Heart right ventricle (tissue), 16 donors: ENCODE measurements around the gene OSBPL8. TPM values are rescaled to one million over a fixed set of nuclear protein-coding genes. Genes with fewer than 3 reads are reported as not detected.
A peak's percentile ranks its signal among the peaks of the same experiment; 100 is the strongest.

Experiments used
- ATAC-seq, 8 donors: fragments of 200-7000 bp; cut with Tn5 transposase; one replicate each; pipeline ENCODE4 v1.9.1; 2020; ENCODE audit warnings: mild to moderate bottlenecking in 8 of 8, moderate library complexity in 8 of 8, moderate number of reproducible peaks in 1 of 8
- DNase-seq, 2 donors: peaks; one replicate each; pipeline ENCODE4 v3.0.0-alpha.2; 2020
- H3K27ac ChIP-seq, 10 donors: fragments of 200-600 bp; sonication (generic) in 2 of 10; one replicate each; pipeline versions ENCODE4 v1.5.0 to v1.8.0; 2020 to 2022; ENCODE audit warnings: mild to moderate bottlenecking in 3 of 10
- H3K27me3 ChIP-seq, 7 donors: fragments of 200-600 bp; one replicate each; pipeline ENCODE4 v1.8.0; 2021 to 2022; ENCODE audit warnings: mild to moderate bottlenecking in 2 of 7
- H3K36me3 ChIP-seq, 9 donors: fragments of 200-600 bp; sonication (generic) in 1 of 9; one replicate each; pipeline versions ENCODE4 v1.5.0 to v1.8.0; 2020 to 2022; ENCODE audit warnings: mild to moderate bottlenecking in 2 of 9
- H3K4me1 ChIP-seq, 9 donors: fragments of 200-600 bp; sonication (generic) in 1 of 9; one replicate each; pipeline versions ENCODE4 v1.5.0 to v1.8.0; 2020 to 2022; ENCODE audit warnings: mild to moderate bottlenecking in 4 of 9
- H3K4me3 ChIP-seq, 10 donors: fragments of 200-600 bp; sonication (generic) in 2 of 10; one replicate each; pipeline versions ENCODE4 v1.5.0 to v1.8.0; 2020 to 2022; ENCODE audit warnings: mild to moderate bottlenecking in 7 of 10, moderate library complexity in 2 of 10
- H3K9me3 ChIP-seq, 11 donors: fragments of 200-600 bp in 10 of 11; sonication (generic) in 2 of 11; one replicate each; pipeline versions ENCODE4 v1.5.0 to v1.8.0; 2013 to 2022; ENCODE audit warnings: mild to moderate bottlenecking in 2 of 11, control low read depth in 1 of 11, moderate library complexity in 1 of 11
- WGBS, 2 donors: extraction: QIAGEN DNeasy Blood & Tissue Kit; methylation state at CpG; one replicate each; pipeline ENCODE4 v1.1.7; 2013; ENCODE audit warnings: inconsistent platforms in 1 of 2; 5-methylcytosine and 5-hydroxymethylcytosine counted together
- intact Hi-C, 10 donors: fragments of 100-400 bp; cut with DNase I; formaldehyde crosslinking; loops; one replicate each; pipeline versions ENCODE4 v1.11.1 to v1.14.2; 2022
- polyA plus RNA-seq, 2 donors: library from polyadenylated mRNA; stranded (reverse); fragments of 200-250 nt; gene quantifications; one replicate each; pipeline ENCODE4 v1.2.3, GENCODE V29; 2013
- total RNA-seq, 10 donors: library from RNA; stranded (reverse); fragmentation: NEBNext Ultra II Directional in 3 of 10; extraction: Animal tissue kit (Norgen Biotek cat#: 25700) in 3 of 10; gene quantifications; one replicate each; pipeline versions ENCODE4 v1.2.1 to v1.2.4, GENCODE V29; 2021 to 2023
- TF ChIP-seq, protein P1 (sequence below), 9 donors: fragments of 200-600 bp; sonication (generic) in 2 of 9; IDR thresholded peaks; one replicate each; pipeline versions ENCODE4 v1.5.0 to v1.8.0; 2021 to 2022; ENCODE audit warnings: antibody characterized with exemption in 9 of 9, mild to moderate bottlenecking in 5 of 9, moderate library complexity in 1 of 9
- donor health status: Arrhythmogenic right ventricular cardiomyopathy.
- donor health status: ischemic (EF 13 %, LVEDD 7.1; RV severe dilation, severe dysfunction).
- donor health status: healthy with polysubstance abuse.
- donor health status: DM: no; HTN: yes; CAD: no.
- donor health status: DM: no; HTN: no; CAD: no.
- donor health status: ischemic (EF 25% LVEDD 6.9; RV normal size, moderate dysfunction).
- donor health status: ischemic (EF 25% LVEDD 5.7; RV mildly dilated, moderate dysfunction).
- donor health status: healthy.
- donor health status: DM: yes; HTN: yes; CAD: no.
- donor health status: Ischemic cardiomyopathy.
- donor health status: ischemic (EF 35%, LVEDD 5.7; RV mildly dilated, moderate dysfunction).
- donor health status: nonischemic (EF 11% LVEDD 7.7; RV severe dilation, severe dysfunction).
- donor health status: DM: yes; HTN: yes; CAD: no.
- donor health status: PGD.
- donor health status: ischemic (EF 29% LVEDD 5.4; RV normal size, mild dysfunction).
- donor health status: nonischemic (EF 23%, LVEDD 6.1; RV moderate dilation, normal function).

Gene OSBPL8
- total and polyA plus RNA-seq, 12 donors = 5.6 to 50.0 (median 33.3) TPM

DNA sequence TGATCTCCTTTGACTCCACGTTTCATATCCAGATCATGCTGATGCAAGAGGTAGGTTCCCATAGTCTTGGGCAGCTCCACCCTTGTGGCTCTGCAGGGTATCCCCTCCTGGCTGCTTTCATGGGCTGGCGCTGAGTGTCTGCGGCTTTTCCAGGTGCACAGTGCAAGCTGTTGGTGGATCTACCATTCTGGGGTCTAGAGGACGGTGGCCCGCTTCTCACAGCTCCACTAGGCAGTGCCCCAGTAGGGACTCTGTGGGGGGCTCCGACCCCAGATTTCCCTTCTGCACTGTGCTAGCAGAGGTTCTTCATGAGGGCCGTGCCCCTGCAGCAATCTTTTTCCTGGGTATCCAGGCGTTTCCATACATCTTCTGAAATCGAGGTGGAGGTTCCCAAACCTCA lies 199.3 kb downstream of the OSBPL8 start:
- intact Hi-C loops = no loop called here
- Histone ChIP-seq H3K27ac (no peak overlapping the region), H3K9me3 (peaks cover 0 to 9% (median 5%) of the 10 kb centered on the region in 11 donors), H3K4me3 (no peak overlapping the region), H3K27me3 (no peaks in the 10 kb centered on the region), H3K36me3 (peaks cover 0 to 62% (median 14%) of the 10 kb centered on the region in 9 donors), H3K4me1 (no peaks in the 10 kb centered on the region)
- TF ChIP-seq, protein P1, sequence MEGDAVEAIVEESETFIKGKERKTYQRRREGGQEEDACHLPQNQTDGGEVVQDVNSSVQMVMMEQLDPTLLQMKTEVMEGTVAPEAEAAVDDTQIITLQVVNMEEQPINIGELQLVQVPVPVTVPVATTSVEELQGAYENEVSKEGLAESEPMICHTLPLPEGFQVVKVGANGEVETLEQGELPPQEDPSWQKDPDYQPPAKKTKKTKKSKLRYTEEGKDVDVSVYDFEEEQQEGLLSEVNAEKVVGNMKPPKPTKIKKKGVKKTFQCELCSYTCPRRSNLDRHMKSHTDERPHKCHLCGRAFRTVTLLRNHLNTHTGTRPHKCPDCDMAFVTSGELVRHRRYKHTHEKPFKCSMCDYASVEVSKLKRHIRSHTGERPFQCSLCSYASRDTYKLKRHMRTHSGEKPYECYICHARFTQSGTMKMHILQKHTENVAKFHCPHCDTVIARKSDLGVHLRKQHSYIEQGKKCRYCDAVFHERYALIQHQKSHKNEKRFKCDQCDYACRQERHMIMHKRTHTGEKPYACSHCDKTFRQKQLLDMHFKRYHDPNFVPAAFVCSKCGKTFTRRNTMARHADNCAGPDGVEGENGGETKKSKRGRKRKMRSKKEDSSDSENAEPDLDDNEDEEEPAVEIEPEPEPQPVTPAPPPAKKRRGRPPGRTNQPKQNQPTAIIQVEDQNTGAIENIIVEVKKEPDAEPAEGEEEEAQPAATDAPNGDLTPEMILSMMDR (IDR thresholded peaks at IDR 0.05) = no peak
- DNase-seq = no peak
- 97% methylated on average over 9 of the region's 9 CpGs for WGBS, 2 donors
- no peak for ATAC-seq

DNA sequence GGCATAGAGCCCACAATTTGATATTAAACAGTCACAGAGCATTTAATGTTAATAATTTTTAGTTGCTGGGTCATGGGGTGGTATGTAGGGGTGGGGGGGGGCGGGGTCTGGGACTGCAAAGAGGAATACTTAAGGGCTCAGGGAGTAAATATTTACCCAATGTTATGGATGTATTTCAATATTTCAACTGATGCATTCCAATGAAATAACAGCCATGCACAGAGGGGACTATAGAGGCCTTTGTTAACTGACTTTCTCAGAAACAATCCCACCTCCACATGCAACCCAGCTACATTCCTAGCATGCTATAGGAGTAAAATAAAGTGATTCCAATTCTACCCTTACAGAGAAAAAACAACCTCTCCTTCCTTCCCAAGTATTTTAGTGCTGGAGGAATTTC lies 203.5 kb downstream of the OSBPL8 start:
- peaks cover 0 to 59% (median 7%) of the 10 kb centered on the region in 9 donors for H3K36me3 ChIP-seq
- 91 to 100% methylated on average over 1 of the region's 1 CpG for WGBS, 2 donors
- intact Hi-C loops = loop anchor here in 1 of 10 donors (10.0 kb wide), 1 partner anchor 291 kb away; no protein-coding TSS in a partner anchor
- DNase-seq = no peak
- TF ChIP-seq, protein P1 (IDR thresholded peaks at IDR 0.05) = no peak
- H3K9me3 ChIP-seq = no peaks in the 10 kb centered on the region
- H3K27me3 ChIP-seq = no peaks in the 10 kb centered on the region
- H3K27ac ChIP-seq = no peak overlapping the region
- no peak for ATAC-seq
- no peak overlapping the region for H3K4me3 ChIP-seq
- H3K4me1 ChIP-seq = no peaks in the 10 kb centered on the region

DNA sequence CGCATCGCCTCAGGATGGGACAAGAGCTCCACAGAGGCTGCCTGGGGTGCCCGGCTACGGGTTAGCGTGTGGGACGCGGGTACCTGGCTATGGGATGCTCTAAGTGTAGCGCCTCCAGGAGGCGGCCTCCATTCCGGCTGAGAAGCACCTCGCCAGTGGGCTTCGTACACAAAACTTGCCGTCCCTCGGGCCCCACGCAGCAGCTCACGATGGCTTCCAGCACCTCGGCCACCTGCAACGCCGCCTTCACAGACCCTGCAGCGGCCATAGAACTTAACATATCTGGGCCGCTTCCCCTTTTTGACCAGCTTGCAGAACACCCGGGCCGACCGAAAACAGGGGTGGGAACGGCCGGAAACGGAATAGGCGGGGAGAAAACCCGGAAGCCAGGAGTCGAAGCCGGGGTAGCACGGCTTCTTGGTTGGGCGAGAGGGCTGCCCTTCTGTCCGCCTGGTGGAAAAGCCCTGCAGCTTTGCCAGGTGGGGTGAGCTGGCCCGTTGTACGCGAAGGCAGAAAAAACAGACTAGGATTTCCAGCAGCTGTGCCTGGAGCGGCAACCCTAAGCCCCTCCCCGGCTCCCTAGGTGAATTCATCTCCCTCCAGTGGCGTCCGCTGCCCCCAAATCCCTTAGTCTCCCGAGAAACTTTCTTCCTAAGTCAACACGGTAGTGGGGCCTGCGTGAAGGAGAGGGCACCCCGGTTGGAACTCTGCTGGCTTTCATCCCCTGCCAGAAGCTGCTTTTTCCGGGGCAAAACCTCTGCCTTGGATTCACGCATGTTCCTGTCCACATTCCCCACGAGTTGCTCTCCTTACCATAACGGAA lies 211.3 kb downstream of the OSBPL8 start, which contains the start of gene BBS10:
BBS10 (minus strand) TSS at position 337 of the 823 bp plus-strand sequence; CDS start at position 280, 57 bp downstream.
- no peaks in the 10 kb centered on the region for H3K27me3 ChIP-seq
- H3K36me3 ChIP-seq = peaks cover 0 to 3% (median 0%) of the 10 kb centered on the region in 9 donors
- peak; percentile 97 to 99 (median 98) for ATAC-seq
- intact Hi-C loops = loop anchor here in 8 of 10 donors (2.0 to 10.0 kb wide), 12 partner anchors 83 to 836 kb away; partner anchors contain the start of genes NAP1L1 (in 5 of the 8), KRR1 (in 2 of the 8), OSBPL8 (in 2 of the 8) and PHLDA1 (in 1 of the 8)
- peak; percentile 90 to 94 for DNase-seq
- H3K9me3 ChIP-seq = no peaks in the 10 kb centered on the region
- WGBS, 2 donors = 0 to 1% methylated on average over 49 of the region's 49 CpGs
- TF ChIP-seq, protein P1 (IDR thresholded peaks at IDR 0.05) = peak in 6 of 9 donors; percentile 29 to 64 (median 47)
- peak within 1 kb of the TSS; percentile 55 to 93 (median 89) for H3K27ac ChIP-seq
- peak within 1 kb of the TSS; percentile 48 to 96 (median 80) for H3K4me3 ChIP-seq
- H3K4me1 ChIP-seq = peaks cover 0 to 40% (median 30%) of the 10 kb centered on the region in 9 donors

DNA sequence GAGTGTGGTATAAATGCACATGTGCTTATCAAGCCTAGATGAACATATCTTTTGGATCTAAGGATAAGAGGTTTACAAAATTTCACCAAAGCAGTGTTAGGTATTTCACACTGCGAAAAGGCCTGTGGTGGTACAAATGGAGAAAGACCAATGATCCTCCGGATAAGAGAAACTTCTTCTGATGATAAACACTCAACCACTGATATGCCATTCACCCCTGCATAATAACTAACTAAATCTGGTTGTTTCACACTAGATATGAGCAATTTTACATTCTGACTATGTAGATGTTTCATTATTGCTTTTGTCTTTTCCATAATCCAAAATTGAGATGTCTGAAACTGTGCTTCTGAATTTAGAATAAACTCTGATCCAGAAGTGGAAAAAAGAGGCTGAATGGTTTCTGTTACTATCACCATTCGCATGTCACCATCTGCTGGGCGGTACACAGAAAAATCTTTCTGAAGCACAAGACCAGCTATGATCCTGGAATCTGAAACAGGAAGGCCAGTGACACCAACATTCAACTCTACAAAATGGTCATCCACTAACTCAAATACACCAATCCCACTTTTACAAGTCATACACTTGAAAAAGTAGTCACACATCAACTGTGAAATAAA lies 212.7 kb downstream of the OSBPL8 start:
- Histone ChIP-seq H3K4me1 (peaks cover 0 to 40% (median 30%) of the 10 kb centered on the region in 9 donors), H3K27ac (peak overlapping the region in 8 of 10 donors; percentile 84 to 93 (median 90))
- ATAC-seq = peak in 7 of 8 donors; percentile 41 to 72 (median 69)

More for the DNA sequence above, 212.7 kb downstream of the OSBPL8 start:
- no peaks in the 10 kb centered on the region for H3K9me3 ChIP-seq
- intact Hi-C loops = loop anchor here in 9 of 10 donors (2.0 to 10.0 kb wide), 12 partner anchors 82 to 835 kb away; partner anchors contain the start of genes NAP1L1 (in 6 of the 9), KRR1 (in 2 of the 9), OSBPL8 (in 2 of the 9) and PHLDA1 (in 1 of the 9)
- TF ChIP-seq, protein P1 (IDR thresholded peaks at IDR 0.05) = peak in 5 of 9 donors; percentile 38 to 64 (median 55)
- peaks cover 0 to 3% (median 0%) of the 10 kb centered on the region in 9 donors for H3K36me3 ChIP-seq
- peak overlapping the region in 9 of 10 donors; percentile 66 to 96 (median 82) for H3K4me3 ChIP-seq
- WGBS, 2 donors = 48 to 53% methylated on average over 4 of the region's 4 CpGs
- peak in 1 of 2 donors; percentile 35 for DNase-seq
- H3K27me3 ChIP-seq = no peaks in the 10 kb centered on the region
